ENCODE results near the gene WFS1.

WFS1 gene

DNA sequence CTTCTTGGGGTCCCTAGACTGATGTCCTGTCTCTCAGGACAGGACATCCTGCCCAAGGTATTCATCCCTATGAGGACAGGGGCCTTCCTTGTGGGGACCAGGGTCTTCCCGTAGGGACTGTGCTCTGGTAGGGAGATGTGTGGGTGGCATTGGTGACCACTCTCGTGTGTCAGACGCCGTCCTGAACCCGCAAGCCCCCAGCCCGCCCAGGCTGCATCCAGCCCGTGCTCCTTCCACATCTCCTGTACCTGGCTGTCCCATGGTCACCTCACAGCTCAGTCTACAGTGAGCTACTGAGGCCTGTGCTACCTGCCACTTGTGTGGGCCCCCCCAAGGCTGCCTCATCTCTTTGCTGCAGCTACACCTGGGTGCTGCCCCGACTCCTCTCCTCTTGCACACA is 24.0 kb downstream of the WFS1 start:
- ATAC-seq, result no peak

GRCh38 chr4:6294705-6295421 is 25.2 kb downstream of the WFS1 start:
- Mint-ChIP-seq H3K27me3 (no peaks in the 10 kb centered on the region), H3K4me3 (no peak overlapping the region), H3K4me1 (no peaks in the 10 kb centered on the region), H3K36me3 (peaks cover 15% of the 10 kb centered on the region), H3K27ac (no peak overlapping the region), H3K9me3 (no peaks in the 10 kb centered on the region)
- no peak for ATAC-seq

More for the DNA sequence above, 24.0 kb downstream of the WFS1 start:
- Mint-ChIP-seq H3K4me3 (no peak overlapping the region), H3K27ac (no peak overlapping the region), H3K4me1 (no peaks in the 10 kb centered on the region), H3K36me3 (peaks cover 17% of the 10 kb centered on the region), H3K27me3 (no peaks in the 10 kb centered on the region), H3K9me3 (no peaks in the 10 kb centered on the region)

DNA sequence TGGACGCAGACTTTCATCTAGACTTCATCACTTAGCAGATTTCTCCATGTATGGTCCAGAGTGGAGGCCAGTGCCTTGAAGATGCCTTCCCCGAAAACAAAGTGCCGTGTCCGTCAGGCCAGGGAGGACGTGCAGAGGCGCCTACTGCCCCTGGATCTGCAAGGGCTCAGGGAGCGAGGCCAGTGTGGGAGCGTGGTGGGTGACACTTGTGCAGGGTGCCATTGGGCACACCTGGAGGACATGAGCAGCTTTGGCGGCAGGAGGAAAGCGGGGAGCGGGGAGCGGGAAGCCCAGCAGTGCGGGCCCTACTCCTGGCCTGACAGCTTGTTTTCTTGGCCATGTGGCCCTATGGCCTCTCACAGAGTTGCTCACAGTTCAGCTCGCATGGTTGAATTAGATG is 25.8 kb downstream of the WFS1 start:
- peaks cover 19% of the 10 kb centered on the region for H3K36me3 Mint-ChIP-seq
- H3K27me3 Mint-ChIP-seq, result no peaks in the 10 kb centered on the region
- H3K4me3 Mint-ChIP-seq, result no peak overlapping the region
- H3K27ac Mint-ChIP-seq, result no peak overlapping the region
- H3K9me3 Mint-ChIP-seq, result no peaks in the 10 kb centered on the region
- no peaks in the 10 kb centered on the region for H3K4me1 Mint-ChIP-seq
- ATAC-seq, result no peak

DNA sequence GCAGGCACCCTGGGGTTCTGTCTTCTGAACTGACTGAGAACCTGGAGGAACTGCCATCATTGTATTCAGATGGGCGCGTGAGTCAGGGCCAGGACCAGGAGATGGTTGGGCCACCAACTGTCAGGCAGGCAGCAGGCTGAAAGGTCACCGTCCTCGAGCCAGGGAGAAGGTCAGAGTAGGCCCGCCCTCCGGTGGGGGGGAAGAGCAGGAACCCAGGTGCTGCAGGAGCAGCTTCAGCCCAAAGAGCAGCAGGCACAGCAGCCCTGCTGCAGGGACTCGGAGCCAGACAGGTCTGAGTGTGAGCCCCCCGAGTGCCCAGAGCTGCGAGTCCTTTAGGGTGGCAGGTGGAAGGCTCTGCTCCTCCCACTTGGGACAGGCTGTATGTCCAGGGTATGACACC is 26.4 kb downstream of the WFS1 start:
- H3K27ac Mint-ChIP-seq, result no peak overlapping the region
- no peak for ATAC-seq
- no peaks in the 10 kb centered on the region for H3K27me3 Mint-ChIP-seq
- H3K36me3 Mint-ChIP-seq, result peaks cover 24% of the 10 kb centered on the region
- H3K9me3 Mint-ChIP-seq, result no peaks in the 10 kb centered on the region
- H3K4me3 Mint-ChIP-seq, result no peak overlapping the region
- no peaks in the 10 kb centered on the region for H3K4me1 Mint-ChIP-seq

DNA sequence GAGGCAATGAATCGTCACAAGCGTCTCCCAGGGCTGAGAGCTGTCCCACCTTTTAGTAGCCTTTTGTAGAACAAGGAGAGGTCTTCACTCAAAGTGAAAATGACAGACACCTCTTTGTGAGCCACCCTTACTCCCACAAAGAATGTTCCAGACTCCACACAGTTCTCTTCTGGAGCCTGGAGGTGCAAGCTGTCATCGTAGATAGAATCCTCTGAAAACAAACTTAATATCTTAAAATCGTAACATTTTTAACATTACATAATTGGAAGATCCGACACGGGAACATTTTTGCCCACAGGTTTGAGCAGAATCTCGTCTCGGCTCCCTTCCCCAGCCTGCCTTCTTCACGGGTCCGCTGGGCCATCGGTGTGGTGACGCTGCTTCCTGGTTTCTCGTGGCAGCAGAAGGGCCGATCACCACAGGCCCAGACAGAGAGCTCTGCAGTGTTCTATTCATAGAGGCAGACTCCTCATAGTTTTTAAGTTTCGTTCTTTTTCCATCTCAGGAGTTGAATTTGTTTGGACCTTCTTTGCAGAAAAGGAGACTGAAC is 27.7 kb downstream of the WFS1 start:
- ATAC-seq, result no peak

DNA sequence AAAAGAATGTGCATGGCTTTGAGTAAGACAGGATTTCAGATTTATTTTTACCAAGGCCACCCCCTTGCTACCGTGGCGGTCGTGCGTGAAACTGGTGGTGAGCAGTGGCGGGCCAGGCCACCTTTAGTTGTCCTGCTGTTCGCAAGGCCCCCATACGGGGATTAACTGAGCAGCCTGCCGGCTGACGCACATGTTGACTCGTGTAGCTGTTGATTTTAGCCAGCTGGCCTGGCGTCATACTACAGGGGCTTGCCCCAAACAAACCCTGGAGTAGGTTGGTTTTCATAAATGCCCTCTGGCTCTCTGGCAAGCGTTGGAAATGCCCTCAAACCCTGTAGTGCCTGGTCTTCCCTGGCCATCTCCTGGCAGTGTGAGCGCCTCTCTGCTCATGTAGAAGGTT is 28.4 kb downstream of the WFS1 start:
- no peaks in the 10 kb centered on the region for H3K4me1 Mint-ChIP-seq
- H3K4me3 Mint-ChIP-seq, result no peak overlapping the region
- H3K9me3 Mint-ChIP-seq, result peaks cover 3% of the 10 kb centered on the region
- no peak for ATAC-seq
- H3K36me3 Mint-ChIP-seq, result peaks cover 43% of the 10 kb centered on the region
- no peaks in the 10 kb centered on the region for H3K27me3 Mint-ChIP-seq
- no peak overlapping the region for H3K27ac Mint-ChIP-seq

More for the DNA sequence above, 27.7 kb downstream of the WFS1 start:
- Mint-ChIP-seq H3K27ac (no peak overlapping the region), H3K27me3 (no peaks in the 10 kb centered on the region), H3K9me3 (peaks cover 3% of the 10 kb centered on the region), H3K4me3 (no peak overlapping the region), H3K36me3 (peaks cover 37% of the 10 kb centered on the region), H3K4me1 (no peaks in the 10 kb centered on the region)

DNA sequence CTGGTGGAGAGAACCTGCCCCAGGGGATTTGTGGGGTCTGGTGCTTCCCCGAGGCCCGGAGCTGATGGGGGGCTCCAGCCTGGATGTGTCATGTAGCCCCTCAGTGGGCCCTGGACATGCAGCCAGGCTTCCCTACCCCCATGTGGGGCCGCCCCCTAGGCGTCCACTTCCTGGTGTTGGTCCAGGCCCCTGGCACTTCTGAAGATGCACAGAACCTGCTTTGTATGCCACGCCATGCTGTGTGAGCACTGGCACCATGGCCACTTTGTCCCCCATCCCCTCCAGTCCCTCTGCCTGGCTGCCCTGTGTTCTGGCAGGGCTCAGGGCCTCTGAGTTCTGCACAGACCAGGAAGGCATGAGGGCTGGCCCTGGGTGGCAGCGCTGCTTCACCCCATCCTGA is 29.2 kb downstream of the WFS1 start:
- Mint-ChIP-seq H3K9me3 (peaks cover 3% of the 10 kb centered on the region), H3K4me1 (no peaks in the 10 kb centered on the region), H3K27ac (no peak overlapping the region), H3K36me3 (peaks cover 43% of the 10 kb centered on the region), H3K27me3 (no peaks in the 10 kb centered on the region), H3K4me3 (no peak overlapping the region)
- no peak for ATAC-seq

- Mint-ChIP-seq H3K27me3 (no peaks in the 10 kb centered on the region), H3K9me3 (peaks cover 3% of the 10 kb centered on the region), H3K36me3 (peaks cover 35% of the 10 kb centered on the region), H3K4me3 (no peak overlapping the region), H3K4me1 (no peaks in the 10 kb centered on the region), H3K27ac (no peak overlapping the region)
- ATAC-seq, result no peak
These were observed 30.2 kb downstream of the WFS1 start for GRCh38 chr4:6299875-6300274.

- Mint-ChIP-seq H3K9me3 (peaks cover 3% of the 10 kb centered on the region), H3K27me3 (no peaks in the 10 kb centered on the region), H3K27ac (no peak overlapping the region), H3K36me3 (peaks cover 30% of the 10 kb centered on the region), H3K4me1 (no peaks in the 10 kb centered on the region), H3K4me3 (no peak overlapping the region)
- ATAC-seq, result no peak
These were observed 30.7 kb downstream of the WFS1 start for GRCh38 chr4:6300359-6300758.

DNA sequence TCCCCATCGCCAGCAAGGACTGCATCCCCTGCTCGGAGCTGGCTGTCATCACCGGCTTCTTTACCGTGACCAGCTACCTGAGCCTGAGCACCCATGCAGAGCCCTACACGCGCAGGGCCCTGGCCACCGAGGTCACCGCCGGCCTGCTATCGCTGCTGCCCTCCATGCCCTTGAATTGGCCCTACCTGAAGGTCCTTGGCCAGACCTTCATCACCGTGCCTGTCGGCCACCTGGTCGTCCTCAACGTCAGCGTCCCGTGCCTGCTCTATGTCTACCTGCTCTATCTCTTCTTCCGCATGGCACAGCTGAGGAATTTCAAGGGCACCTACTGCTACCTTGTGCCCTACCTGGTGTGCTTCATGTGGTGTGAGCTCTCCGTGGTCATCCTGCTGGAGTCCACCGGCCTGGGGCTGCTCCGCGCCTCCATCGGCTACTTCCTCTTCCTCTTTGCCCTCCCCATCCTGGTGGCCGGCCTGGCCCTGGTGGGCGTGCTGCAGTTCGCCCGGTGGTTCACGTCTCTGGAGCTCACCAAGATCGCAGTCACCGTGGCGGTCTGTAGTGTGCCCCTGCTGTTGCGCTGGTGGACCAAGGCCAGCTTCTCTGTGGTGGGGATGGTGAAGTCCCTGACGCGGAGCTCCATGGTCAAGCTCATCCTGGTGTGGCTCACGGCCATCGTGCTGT is 31.5 kb downstream of the WFS1 start:
- Mint-ChIP-seq H3K36me3 (peaks cover 28% of the 10 kb centered on the region), H3K27me3 (peaks cover 3% of the 10 kb centered on the region), H3K4me1 (no peaks in the 10 kb centered on the region), H3K4me3 (no peak overlapping the region), H3K9me3 (peaks cover 3% of the 10 kb centered on the region), H3K27ac (no peak overlapping the region)
- no peak for ATAC-seq

GRCh38 chr4:6301732-6302442 is 32.2 kb downstream of the WFS1 start:
- H3K9me3 Mint-ChIP-seq, result peaks cover 3% of the 10 kb centered on the region
- no peak overlapping the region for H3K27ac Mint-ChIP-seq
- no peak for ATAC-seq
- H3K4me1 Mint-ChIP-seq, result no peaks in the 10 kb centered on the region
- peaks cover 28% of the 10 kb centered on the region for H3K36me3 Mint-ChIP-seq
- peaks cover 10% of the 10 kb centered on the region for H3K27me3 Mint-ChIP-seq
- no peak overlapping the region for H3K4me3 Mint-ChIP-seq

DNA sequence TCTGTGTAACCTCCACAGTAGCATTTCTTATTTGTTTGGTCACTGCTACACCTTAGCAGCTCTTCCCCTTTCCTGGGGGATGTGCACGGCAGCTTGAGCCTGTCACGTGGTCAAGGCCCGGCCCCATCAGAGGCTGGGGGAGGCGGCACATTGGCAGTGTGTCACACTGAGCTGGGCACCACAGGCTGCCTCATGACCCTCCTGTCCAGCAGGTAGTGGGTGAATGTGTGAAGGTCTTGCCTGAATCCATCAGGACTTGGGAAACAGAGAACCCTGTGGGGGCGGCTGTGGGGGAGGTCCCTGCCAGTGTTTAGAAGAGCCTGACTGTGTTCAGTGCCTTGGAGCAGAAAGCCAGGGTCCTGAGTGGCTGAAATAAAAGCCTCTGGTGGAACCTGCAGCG is 33.2 kb downstream of the WFS1 start:
- peaks cover 19% of the 10 kb centered on the region for H3K27me3 Mint-ChIP-seq
- peaks cover 28% of the 10 kb centered on the region for H3K36me3 Mint-ChIP-seq
- H3K9me3 Mint-ChIP-seq, result peaks cover 3% of the 10 kb centered on the region
- ATAC-seq, result no peak
- H3K27ac Mint-ChIP-seq, result no peak overlapping the region
- no peak overlapping the region for H3K4me3 Mint-ChIP-seq
- no peaks in the 10 kb centered on the region for H3K4me1 Mint-ChIP-seq

DNA sequence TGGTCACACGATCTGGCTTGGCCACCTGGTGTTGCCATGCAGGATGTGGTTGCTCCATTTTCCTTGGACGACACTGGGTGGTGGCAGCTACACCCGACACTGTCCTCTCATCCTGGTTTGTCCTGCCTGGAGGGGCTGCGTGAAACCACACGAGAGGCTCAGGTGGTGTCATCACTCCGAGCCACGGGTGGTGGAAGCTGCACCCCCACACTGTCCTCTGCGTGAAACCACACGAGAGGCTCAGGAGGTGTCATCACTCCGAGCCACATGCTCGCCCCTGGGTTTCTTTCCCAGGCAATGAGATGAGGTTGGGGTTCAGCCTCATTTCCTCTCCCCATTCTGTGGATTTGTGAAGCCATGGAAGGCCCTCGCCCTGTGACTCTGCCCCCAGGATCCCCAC is 34.3 kb downstream of the WFS1 start:
- Mint-ChIP-seq H3K4me1 (no peaks in the 10 kb centered on the region), H3K4me3 (no peak overlapping the region), H3K27me3 (peaks cover 28% of the 10 kb centered on the region)

DNA sequence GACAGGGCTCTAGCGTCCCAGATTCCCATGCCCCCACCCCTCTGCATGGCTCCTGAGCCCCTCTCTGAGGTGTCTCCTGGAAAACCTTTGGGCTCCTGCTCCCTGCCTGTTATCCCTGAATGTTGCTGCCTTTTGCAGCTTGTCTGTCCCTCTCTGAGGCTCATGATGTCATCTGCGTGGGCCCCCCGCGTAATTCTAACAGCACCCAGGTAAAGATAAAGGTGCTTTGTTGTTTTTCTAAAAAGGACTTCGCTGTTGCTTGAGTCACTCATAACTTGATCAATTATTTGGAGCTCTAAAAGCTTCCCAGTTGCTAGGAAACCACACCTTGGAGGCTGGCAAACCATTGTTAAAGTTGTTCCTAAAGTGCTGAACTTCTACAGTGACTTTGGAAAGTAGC is 36.6 kb downstream of the WFS1 start:
- Mint-ChIP-seq H3K27ac (no peak overlapping the region), H3K36me3 (peaks cover 17% of the 10 kb centered on the region), H3K27me3 (peaks cover 47% of the 10 kb centered on the region), H3K9me3 (peaks cover 1% of the 10 kb centered on the region), H3K4me1 (no peaks in the 10 kb centered on the region), H3K4me3 (no peak overlapping the region)
- ATAC-seq, result no peak

More for the DNA sequence above, 34.3 kb downstream of the WFS1 start:
- Mint-ChIP-seq H3K9me3 (peaks cover 3% of the 10 kb centered on the region), H3K36me3 (peaks cover 28% of the 10 kb centered on the region), H3K27ac (no peak overlapping the region)
- no peak for ATAC-seq

- Mint-ChIP-seq H3K4me3 (no peak overlapping the region), H3K27me3 (peaks cover 56% of the 10 kb centered on the region), H3K4me1 (no peaks in the 10 kb centered on the region), H3K9me3 (no peaks in the 10 kb centered on the region), H3K36me3 (peaks cover 7% of the 10 kb centered on the region), H3K27ac (no peak overlapping the region)
- no peak for ATAC-seq
These were observed 37.6 kb downstream of the WFS1 start for GRCh38 chr4:6307230-6307629.
